GM18520 (cell line): ENCODE measurements around the gene CHST5.
"Not testable (repeated sequence)": the region's sequence is repeated elsewhere in the genome, so short reads cannot be mapped to it uniquely, and the experiment has no call there.

Experiments used
- ATAC-seq: cut with Tn5 transposase; IDR thresholded peaks from one replicate; pipeline ENCODE4 v1.9.1; 2021; ENCODE audit not compliant: unreplicated experiment

CHST5 gene

GRCh38 chr16:75514296-75514695 is 21.6 kb downstream of the CHST5 start:
- no peak for ATAC-seq

GRCh38 chr16:75506574-75506973 is 29.3 kb downstream of the CHST5 start:
- ATAC-seq = no peak

GRCh38 chr16:75506107-75506506 is 29.8 kb downstream of the CHST5 start:
- no peak for ATAC-seq

DNA sequence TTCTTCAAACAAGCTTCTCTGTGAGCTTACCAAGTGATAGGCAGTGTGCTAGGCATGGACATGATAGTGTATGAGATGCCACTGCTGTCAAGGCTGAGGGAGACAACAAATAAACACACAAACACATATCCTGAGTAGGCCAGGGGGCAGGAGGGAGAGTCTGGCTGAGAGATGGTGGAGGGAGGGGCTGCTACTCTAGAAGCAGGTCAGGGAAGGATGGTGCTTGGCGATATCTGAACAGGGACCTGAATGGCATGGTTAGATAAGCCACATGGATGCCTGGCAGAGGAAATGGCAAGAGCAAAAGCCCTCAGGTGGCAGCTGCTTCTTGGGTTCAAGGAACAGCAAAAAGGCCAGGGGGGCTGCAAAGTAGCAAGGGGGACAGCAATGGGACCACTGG is 32.1 kb downstream of the CHST5 start:
- no peak for ATAC-seq

DNA sequence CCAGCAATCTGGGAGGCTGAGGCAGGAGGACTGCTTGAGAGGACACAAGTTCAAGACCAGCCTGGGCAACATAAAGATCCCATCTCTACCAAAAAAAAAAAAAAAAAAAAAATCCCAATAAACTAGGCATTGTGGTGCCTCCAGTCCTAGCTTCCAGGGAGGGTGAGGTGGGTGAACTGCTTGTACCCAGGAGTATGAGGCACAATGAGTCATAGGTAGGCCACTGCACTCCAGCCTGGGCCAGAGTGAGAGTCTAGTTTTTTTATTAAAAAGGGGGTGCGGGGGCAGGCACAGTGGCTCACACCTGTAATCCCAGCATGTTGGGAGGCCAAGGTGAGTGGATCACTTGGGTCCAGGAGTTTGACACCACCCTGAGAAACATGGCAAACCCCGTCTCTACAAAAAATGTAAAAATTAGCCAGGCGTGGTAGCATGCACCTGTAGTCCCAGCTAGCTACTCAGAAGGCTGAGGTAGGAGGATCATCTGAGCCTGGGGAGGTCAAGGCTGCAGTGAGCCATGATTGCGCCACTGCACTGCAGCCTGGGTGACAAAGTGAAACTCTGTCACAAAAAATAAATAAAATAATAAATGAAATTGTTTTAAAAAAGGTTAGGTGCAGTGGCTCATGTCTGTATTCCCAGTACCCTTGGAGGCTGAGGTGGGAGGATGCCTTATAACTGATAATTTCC is 32.8 kb downstream of the CHST5 start:
- ATAC-seq = no peak

DNA sequence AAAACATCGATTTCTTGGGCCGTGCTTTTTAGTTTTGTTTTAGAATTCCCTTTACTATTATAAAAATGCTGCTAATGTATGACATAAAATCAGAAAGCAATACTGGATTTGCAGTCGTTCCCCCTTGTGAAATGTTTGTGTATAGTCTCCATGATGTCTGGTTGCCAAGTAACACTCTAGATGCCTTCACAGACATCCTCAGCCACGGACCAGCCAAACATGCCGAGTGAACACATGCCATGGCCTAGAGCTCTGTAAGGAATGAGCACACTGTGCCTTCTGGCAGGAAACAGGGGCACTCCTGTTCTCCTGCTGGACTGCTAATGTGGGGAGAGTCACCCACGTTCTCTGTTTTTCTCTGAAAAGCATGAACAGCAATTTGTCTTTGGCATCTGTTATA is 34.1 kb downstream of the CHST5 start:
- not testable (repeated sequence) for ATAC-seq

DNA sequence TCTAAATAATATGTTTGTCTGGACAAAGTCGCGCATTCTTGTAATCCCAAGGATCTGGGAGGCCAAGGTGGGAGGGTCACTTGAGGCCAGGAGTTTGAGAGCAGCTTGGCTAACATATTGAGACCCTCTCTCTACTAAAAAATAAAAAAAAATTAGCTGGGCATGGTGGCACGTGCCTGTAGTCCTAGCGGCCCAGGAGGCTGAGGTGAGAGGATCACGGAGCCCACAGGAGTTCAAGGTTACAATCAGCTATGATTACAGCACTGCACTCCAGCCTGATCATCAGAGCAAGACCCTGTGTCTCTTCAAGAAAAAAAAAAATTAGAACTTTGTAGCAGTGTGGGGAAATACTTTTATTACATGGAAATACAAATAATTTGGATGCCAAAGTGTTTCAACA is 34.5 kb downstream of the CHST5 start:
- ATAC-seq = no peak

DNA sequence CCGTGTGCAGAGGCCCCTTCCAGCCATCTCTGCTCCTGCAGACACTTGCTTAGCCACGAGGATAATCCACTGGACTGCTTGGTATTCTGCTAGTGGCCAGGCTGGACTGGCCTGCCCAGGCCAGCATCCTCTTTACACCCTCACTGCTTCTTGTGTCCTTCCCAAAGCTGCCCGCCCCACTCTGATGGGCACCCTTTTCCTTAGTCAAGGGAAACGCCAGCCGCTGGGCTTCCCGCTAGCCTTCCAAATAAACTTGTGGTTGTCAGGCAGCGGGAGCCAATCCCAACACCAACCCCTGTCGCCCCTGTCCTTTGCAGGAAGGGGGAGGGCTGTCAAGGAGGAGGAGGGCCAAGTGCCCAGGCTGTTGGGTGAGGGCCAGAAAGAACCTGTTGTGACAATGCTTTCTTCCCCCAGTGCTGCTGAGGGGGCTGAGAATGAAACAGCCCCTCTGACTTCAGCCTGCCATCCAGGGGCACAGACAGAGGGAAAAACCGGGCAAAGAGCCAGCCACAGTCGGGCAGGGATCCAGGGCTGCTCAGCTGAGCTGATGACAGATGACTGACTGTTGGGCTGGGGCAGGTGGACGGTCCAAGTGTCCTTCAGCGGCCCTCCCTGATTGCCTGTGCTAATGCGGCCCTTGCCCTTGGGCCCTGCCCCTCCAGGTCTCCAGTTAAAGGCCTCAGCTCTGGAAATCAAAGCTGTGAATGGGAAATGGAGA is 37.1 kb downstream of the CHST5 start:
- ATAC-seq = not testable (repeated sequence)

DNA sequence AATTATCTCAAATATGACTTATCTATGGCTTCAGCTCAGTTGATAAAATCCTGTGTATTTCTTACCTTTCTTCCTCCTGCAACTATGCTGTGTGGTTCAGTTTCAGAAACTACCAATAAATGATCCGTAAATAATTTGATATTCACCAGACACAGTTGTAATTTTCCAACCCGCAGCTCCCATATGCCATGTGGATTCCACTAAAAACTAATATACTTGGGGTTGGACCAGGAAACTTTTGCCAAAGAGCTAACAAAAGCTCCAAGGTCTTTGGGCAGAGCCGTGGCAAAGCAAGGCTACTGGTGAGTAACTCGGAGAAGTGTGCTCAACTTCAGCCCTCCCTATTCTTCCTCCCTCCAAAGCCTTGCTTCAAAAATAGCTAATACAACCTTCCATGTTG is 38.4 kb downstream of the CHST5 start:
- ATAC-seq = no peak

DNA sequence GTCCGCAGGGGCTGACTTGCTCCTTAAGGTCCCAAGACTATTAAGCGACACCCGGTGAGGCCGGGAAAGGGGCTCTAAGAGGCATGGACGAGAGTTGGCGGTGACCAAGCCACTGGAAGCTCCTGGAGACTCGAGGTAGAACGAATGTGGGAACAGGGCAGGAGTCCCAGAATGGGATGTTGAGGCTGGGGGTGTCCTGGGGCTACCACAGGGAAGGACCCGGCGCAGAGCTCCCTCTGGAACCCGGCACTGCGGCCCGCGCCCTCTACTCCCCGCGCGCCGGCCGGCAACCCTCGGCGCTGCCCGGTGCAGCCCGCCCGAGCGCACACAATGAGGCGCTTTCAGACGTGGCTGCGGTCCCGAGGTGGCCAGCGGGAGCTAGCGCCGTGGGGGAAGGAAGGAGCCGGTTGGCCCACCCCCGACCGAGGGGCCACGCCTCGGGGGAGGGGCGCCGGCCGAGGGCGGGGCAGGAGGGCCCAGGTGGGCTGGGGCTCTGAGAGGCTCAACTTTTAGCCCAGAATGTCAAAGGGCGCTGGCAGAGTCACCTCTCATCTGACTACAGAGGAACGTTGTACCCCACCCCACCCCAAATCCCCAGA is 40.7 kb downstream of the CHST5 start, which contains the start of gene CHST6:
Gene CHST6 (minus strand): TSS at position 366 of the 599 bp plus-strand sequence. CDS start 15,613 bp downstream, outside the sequence.
- no peak for ATAC-seq

- no peak for ATAC-seq
Observed at GRCh38 chr16:75494661-75495075, 41.2 kb downstream of the CHST5 start.

DNA sequence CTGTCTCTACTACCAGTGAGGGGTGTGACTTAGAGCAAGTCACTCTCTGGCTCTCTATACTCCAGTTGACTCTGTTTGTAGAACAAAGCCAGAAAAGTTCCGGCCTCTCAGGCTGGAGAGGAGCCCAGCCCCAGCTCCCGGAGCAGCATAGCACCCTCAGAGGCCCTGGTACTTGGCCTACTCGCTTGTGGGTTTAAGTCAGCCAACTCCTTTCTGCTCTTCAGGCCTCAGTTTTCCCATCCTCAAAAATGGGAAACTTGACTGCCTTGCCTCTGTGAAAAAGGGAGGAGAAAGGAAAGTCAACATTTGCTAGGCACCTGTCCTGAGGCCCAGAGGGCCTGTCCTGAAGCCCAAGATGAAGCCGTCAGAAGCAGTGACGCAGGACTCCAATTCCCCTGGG is 41.7 kb downstream of the CHST5 start:
- no peak for ATAC-seq

GRCh38 chr16:75491876-75492275 is 44.0 kb downstream of the CHST5 start:
- ATAC-seq = no peak

DNA sequence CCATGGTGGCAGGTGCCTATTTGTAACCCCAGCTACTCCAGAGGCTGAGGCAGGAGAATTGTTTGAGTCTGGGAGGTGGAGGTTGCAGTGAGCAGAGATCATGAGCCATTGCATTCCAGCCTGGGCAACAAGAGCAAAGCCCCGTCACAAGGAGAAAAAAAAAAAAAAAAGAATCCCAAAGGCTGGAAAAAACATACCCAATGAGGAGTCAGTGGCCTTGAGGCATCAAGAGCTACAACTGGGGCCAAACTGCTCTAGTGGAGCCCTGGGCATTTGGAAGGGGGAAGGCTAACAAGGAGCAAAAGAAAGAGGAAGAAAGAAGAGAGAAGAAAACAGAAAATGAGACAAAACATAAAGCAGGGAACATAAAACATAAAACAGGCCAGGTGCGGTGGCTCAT is 47.6 kb downstream of the CHST5 start:
- no peak for ATAC-seq

GRCh38 chr16:75486676-75487313 is 49.1 kb downstream of the CHST5 start:
- peak; percentile 80 for ATAC-seq

- ATAC-seq = no peak
Observed at GRCh38 chr16:75486014-75486675, 49.8 kb downstream of the CHST5 start.

DNA sequence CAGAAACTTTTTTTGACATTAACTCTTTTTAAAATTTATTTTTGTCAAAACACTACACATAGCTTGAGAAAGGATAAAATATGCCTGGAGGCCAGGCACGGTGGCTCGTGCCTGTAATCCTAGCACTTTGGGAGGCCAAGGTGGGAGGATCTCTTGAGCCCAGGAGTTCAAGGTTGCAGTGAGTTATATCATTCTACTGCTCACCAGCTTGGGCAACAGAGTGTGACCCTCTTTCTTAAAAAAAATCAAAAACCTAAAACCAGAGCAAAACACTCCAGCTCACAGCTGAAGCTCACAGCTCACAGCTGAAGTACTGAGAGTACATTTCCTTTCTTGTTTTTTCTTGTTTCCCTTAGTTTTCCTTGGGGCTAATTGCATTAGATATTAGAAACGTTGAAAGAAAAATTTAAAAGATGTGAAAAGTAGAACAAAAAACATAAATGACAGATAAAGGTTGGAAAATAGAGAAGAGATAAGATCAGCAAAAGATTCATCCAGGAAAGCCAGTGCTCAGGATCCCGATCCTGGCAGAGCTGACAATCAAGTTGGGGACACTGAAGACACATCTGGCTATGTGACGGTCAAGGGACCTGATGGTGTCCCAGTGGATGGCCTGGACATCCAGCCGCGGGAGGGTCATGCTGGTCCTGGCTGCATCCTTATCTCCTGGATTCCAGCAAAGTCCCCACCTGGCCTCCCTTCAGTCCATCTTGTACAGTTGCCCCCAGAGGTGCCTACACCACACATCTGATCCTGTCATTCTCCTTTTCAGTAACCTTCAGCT is 50.5 kb downstream of the CHST5 start:
- no peak for ATAC-seq

DNA sequence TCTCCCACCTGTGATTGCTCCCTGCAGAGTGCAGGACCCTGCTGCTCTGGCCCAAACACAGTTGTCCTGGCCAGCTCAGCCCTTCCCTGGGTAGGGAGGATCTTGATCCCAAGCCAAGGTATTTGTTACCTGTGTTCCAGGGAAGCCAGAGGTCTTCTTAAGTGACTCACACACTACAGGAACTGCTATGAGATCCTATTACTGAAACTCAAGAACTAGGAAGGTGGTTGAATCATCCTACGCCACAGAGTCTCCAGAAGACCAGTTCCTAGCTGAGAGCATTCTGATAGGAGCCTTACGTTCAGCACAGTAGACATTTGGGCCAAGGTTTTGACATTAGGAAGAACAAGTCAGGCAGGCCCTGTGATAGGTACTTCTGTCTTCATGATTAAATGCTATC is 52.7 kb downstream of the CHST5 start:
- ATAC-seq = no peak

- no peak for ATAC-seq
Observed at GRCh38 chr16:75482434-75483205, 53.3 kb downstream of the CHST5 start.

GRCh38 chr16:75481475-75481874 is 54.4 kb downstream of the CHST5 start:
- ATAC-seq = no peak
